ENCODE measurements around the gene ANKRD36.

GRCh38 chr2:97267411-97268074 is 154.6 kb downstream of the ANKRD36 start:
- no peak for TF ChIP-seq POLR2A (IDR thresholded peaks at IDR 0.05)
- no peak for TF ChIP-seq CTCF (IDR thresholded peaks at IDR 0.05)

All from right lobe of liver (tissue), 4 donors.